H1 (cell line): ENCODE measurements around the gene COPZ2. TPM values are rescaled to one million over a fixed set of nuclear protein-coding genes. Genes with fewer than 3 reads are reported as not detected.

Experiments
- CTCF ChIA-PET: fragments of 300-600 bp; sonication (Branson Sonifier 250); formaldehyde crosslinking; loops from one replicate; lab custom pipeline; 2021; ENCODE audit not compliant: partially characterized antibody; lab: Charles Lee
- POLR2A ChIA-PET: fragments of 300-600 bp; sonication (Branson Sonifier 250); formaldehyde crosslinking; loops from one replicate; lab custom pipeline; 2021; ENCODE audit warnings: inconsistent platforms; ENCODE audit not compliant: partially characterized antibody; lab: Charles Lee
- DNase-seq, 2 experiments: peaks; one replicate each; pipeline versions ENCODE4 v3.0.0 to v3.0.0-alpha.2; 2010 to 2022; ENCODE audit warnings: low spot score in 2 of 2, low read depth in 1 of 2, mixed read lengths in 1 of 2
- FAIRE-seq: peaks from 2 replicates; lab custom pipeline; 2011; peaks lifted over from hg19 to GRCh38; lab: Jason Lieb, UNC
- H2AFZ ChIP-seq: 2 replicates; pipeline ENCODE4 v1.8.1; 2012; ENCODE audit warnings: low read length, inconsistent platforms
- H2AK5ac ChIP-seq: 2 replicates; pipeline ENCODE4 v1.6.1; 2013; ENCODE audit warnings: low read depth, low read length
- H2BK120ac ChIP-seq: replicated peaks from 2 replicates; pipeline ENCODE3; 2013; ENCODE audit warnings: low read depth, low read length, inconsistent platforms
- H2BK12ac ChIP-seq: 2 replicates; pipeline ENCODE4 v1.6.1; 2013; ENCODE audit warnings: low read depth, low read length
- H2BK15ac ChIP-seq: 2 replicates; pipeline ENCODE4 v1.6.1; 2013; ENCODE audit warnings: low read length
- H2BK20ac ChIP-seq: 2 replicates; pipeline ENCODE4 v1.6.1; 2013; ENCODE audit warnings: low read length
- H2BK5ac ChIP-seq: 2 replicates; pipeline ENCODE4 v1.6.1; 2013; ENCODE audit warnings: low read depth, low read length
- H3K14ac ChIP-seq: 2 replicates; pipeline ENCODE4 v1.6.1; 2013; ENCODE audit warnings: inconsistent platforms; ENCODE audit not compliant: insufficient read length
- H3K18ac ChIP-seq: 2 replicates; pipeline ENCODE4 v1.6.1; 2013; ENCODE audit warnings: low read length; ENCODE audit errors: extremely low read depth
- H3K23ac ChIP-seq: 2 replicates; pipeline ENCODE4 v1.6.1; 2013; ENCODE audit warnings: inconsistent platforms; ENCODE audit not compliant: insufficient read length
- H3K23me2 ChIP-seq: 2 replicates; pipeline ENCODE4 v1.6.1; 2013; ENCODE audit warnings: low read depth, low read length
- H3K27ac ChIP-seq: 2 replicates; pipeline ENCODE4 v1.6.1; 2011; ENCODE audit warnings: low read depth, low read length, inconsistent platforms
- H3K27me3 ChIP-seq, 4 experiments: replicated peaks in 1 of 4; 1 replicate in 1 of 4; 2 replicates in 3 of 4; pipeline versions ENCODE4 v1.6.1 to v1.8.1; 2011 to 2013; ENCODE audit warnings: low read length in 3 of 4, mild to moderate bottlenecking in 3 of 4, inconsistent platforms in 2 of 4, mixed read lengths in 2 of 4, moderate library complexity in 1 of 4; ENCODE audit not compliant: control insufficient read depth in 3 of 4, insufficient read depth in 3 of 4; ENCODE audit errors: extremely low read depth in 1 of 4
- H3K36me3 ChIP-seq, 4 experiments: 2 replicates each; pipeline versions ENCODE4 v1.6.1 to v1.8.1; 2011 to 2013; ENCODE audit warnings: mild to moderate bottlenecking in 4 of 4, low read length in 3 of 4, moderate library complexity in 2 of 4, control low read depth in 1 of 4, inconsistent platforms in 1 of 4; ENCODE audit not compliant: insufficient read depth in 4 of 4, control insufficient read depth in 2 of 4
- H3K4ac ChIP-seq: replicated peaks from 2 replicates; pipeline ENCODE3; 2013; ENCODE audit warnings: low read length, low read depth, mixed read lengths, inconsistent platforms; ENCODE audit not compliant: insufficient read length
- H3K4me1 ChIP-seq, 4 experiments: replicated peaks in 1 of 4; 1 replicate in 1 of 4; 2 replicates in 3 of 4; pipeline versions ENCODE4 v1.6.1 to v1.8.1; 2011 to 2013; ENCODE audit warnings: low read length in 3 of 4, inconsistent platforms in 2 of 4, mixed read lengths in 1 of 4; ENCODE audit not compliant: insufficient read depth in 4 of 4, control insufficient read depth in 3 of 4
- H3K4me2 ChIP-seq, 2 experiments: 2 replicates each; pipeline versions ENCODE4 v1.6.1 to v1.8.1; 2011 to 2013; ENCODE audit warnings: low read depth in 2 of 2, low read length in 2 of 2, control low read depth in 1 of 2, inconsistent platforms in 1 of 2, mild to moderate bottlenecking in 1 of 2; ENCODE audit not compliant: insufficient read depth in 1 of 2
- H3K4me3 ChIP-seq, 4 experiments: fragments of 200-600, 300-600 bp in 1 of 4; sonication (generic), shearing (Covaris generic), sonication (Bioruptor Twin) in 1 of 4; 2 replicates each; pipeline versions ENCODE4 v1.5.1 to v1.8.1; 2011 to 2016; ENCODE audit warnings: low read length in 4 of 4, low read depth in 3 of 4, control low read depth in 2 of 4, inconsistent platforms in 2 of 4, mild to moderate bottlenecking in 2 of 4, mixed read lengths in 1 of 4, moderate library complexity in 1 of 4; ENCODE audit not compliant: insufficient read depth in 2 of 4; ENCODE audit errors: extremely low read depth in 1 of 4
- H3K56ac ChIP-seq: replicated peaks from 2 replicates; pipeline ENCODE3; 2013; ENCODE audit warnings: low read depth, mild to moderate bottlenecking, mixed read lengths, low read length, inconsistent platforms; ENCODE audit not compliant: insufficient read length
- H3K79me1 ChIP-seq: 2 replicates; pipeline ENCODE4 v1.6.1; 2013; ENCODE audit warnings: low read depth, low read length, control low read depth
- H3K79me2 ChIP-seq, 2 experiments: 2 replicates each; pipeline versions ENCODE4 v1.6.1 to v1.8.1; 2012 to 2013; ENCODE audit warnings: low read length in 2 of 2, mild to moderate bottlenecking in 2 of 2, inconsistent platforms in 1 of 2; ENCODE audit not compliant: insufficient read depth in 2 of 2, control insufficient read depth in 1 of 2
- H3K9ac ChIP-seq, 4 experiments: replicated peaks in 1 of 4; 1 replicate in 1 of 4; 2 replicates in 3 of 4; pipeline versions ENCODE4 v1.6.1 to v1.8.1; 2011 to 2013; ENCODE audit warnings: low read depth in 3 of 4, low read length in 3 of 4, control low read depth in 2 of 4, mild to moderate bottlenecking in 2 of 4, moderate library complexity in 2 of 4, inconsistent platforms in 1 of 4; ENCODE audit errors: extremely low read depth in 1 of 4
- H3K9me3 ChIP-seq, 2 experiments: 2 replicates each; pipeline versions ENCODE4 v1.6.1 to v1.8.1; 2012 to 2013; ENCODE audit warnings: mild to moderate bottlenecking in 2 of 2, moderate library complexity in 2 of 2, control low read depth in 1 of 2, inconsistent platforms in 1 of 2, low read depth in 1 of 2, low read length in 1 of 2, mixed read lengths in 1 of 2; ENCODE audit not compliant: insufficient read depth in 2 of 2
- H4K20me1 ChIP-seq, 2 experiments: replicated peaks in 1 of 2; 2 replicates each; pipeline versions ENCODE3 to v1.8.1; 2011 to 2013; ENCODE audit warnings: inconsistent platforms in 2 of 2, low read length in 2 of 2, mild to moderate bottlenecking in 1 of 2; ENCODE audit not compliant: insufficient read depth in 2 of 2, control insufficient read depth in 1 of 2
- H4K5ac ChIP-seq: 2 replicates; pipeline ENCODE4 v1.6.1; 2013; ENCODE audit warnings: low read length, low read depth, mixed read lengths, inconsistent platforms; ENCODE audit not compliant: insufficient read length
- H4K8ac ChIP-seq: 2 replicates; pipeline ENCODE4 v1.8.0; 2013; ENCODE audit warnings: mild to moderate bottlenecking, moderate library complexity, low read length, inconsistent platforms; ENCODE audit not compliant: insufficient read depth; ENCODE audit errors: extremely low read depth
- H4K91ac ChIP-seq: replicated peaks from 2 replicates; pipeline ENCODE3; 2013; ENCODE audit warnings: low read length, mixed read lengths, inconsistent platforms; ENCODE audit not compliant: insufficient read length
- EGR1 ChIP-seq: IDR thresholded peaks from 2 replicates; pipeline ENCODE4 v1.6.1; 2011; ENCODE audit warnings: low read depth, low read length, borderline replicate concordance
- EZH2 ChIP-seq: fragments of 200-600 bp; sonication (generic); IDR thresholded peaks from 2 replicates; pipeline ENCODE4 v1.7.1; 2012; ENCODE audit warnings: low read depth, mild to moderate bottlenecking, moderate library complexity, low read length, inconsistent platforms; ENCODE audit not compliant: severe bottlenecking
- HDAC6 ChIP-seq: IDR thresholded peaks from one replicate; pipeline ENCODE4 v1.7.1; 2012; ENCODE audit warnings: low read depth, mild to moderate bottlenecking, inconsistent platforms, low read length, moderate library complexity
- SIRT6 ChIP-seq: IDR thresholded peaks from one replicate; pipeline ENCODE4 v1.7.1; 2012; ENCODE audit warnings: low read length, inconsistent platforms
- TAF1 ChIP-seq: IDR thresholded peaks from 2 replicates; pipeline ENCODE4 v1.6.1; 2011; ENCODE audit warnings: mild to moderate bottlenecking, low read depth, low read length
- TEAD4 ChIP-seq: IDR thresholded peaks from 2 replicates; pipeline ENCODE4 v1.6.1; 2012; ENCODE audit warnings: low read depth, low read length, inconsistent platforms, mixed read lengths
- WGBS, 2 experiments: shearing (Covaris generic) in 1 of 2; methylation state at CpG; one replicate each; pipeline versions ENCODE4 v1.1.6 to v1.1.7; 2013 to 2015; ENCODE audit warnings: low lambda C conversion rate in 2 of 2, mixed read lengths in 2 of 2, inconsistent platforms in 1 of 2, low coverage in 1 of 2, missing lambda C conversion rate in 1 of 2; ENCODE audit not compliant: insufficient replicate concordance in 2 of 2, insufficient coverage in 1 of 2, insufficient read length in 1 of 2; ENCODE audit errors: extremely low coverage in 1 of 2, missing lambda C conversion rate in 1 of 2; 5-methylcytosine and 5-hydroxymethylcytosine counted together
- polyA plus RNA-seq, 7 experiments: library from polyadenylated mRNA; depleted of rRNA in 3 of 7; stranded (reverse) in 5 of 7; unstranded in 2 of 7; fragments of >200 nt in 5 of 7; fragments of 200-250 nt in 2 of 7; gene quantifications; 1 replicate in 5 of 7; 2 replicates in 1 of 7; 4 replicates in 1 of 7; pipeline versions ENCODE4 v1.2.1 to v1.2.3, GENCODE V29; 2011 to 2013; ENCODE audit warnings: missing spikeins in 2 of 7, mixed read lengths in 2 of 7
- total RNA-seq: library from RNA; stranded (reverse); fragmentation: NEBNext Ultra II Directional; extraction: Animal tissue kit (Norgen Biotek cat#: 25700); gene quantifications from 2 replicates; pipeline ENCODE4 v1.2.1, GENCODE V29; 2021

COPZ2 gene
- total and polyA plus RNA-seq, 2 of the 8 experiments (the other 6 are each of a cell fraction or from before 2014, with no cell fraction given), result 0.24 TPM; not detected in 1

DNA sequence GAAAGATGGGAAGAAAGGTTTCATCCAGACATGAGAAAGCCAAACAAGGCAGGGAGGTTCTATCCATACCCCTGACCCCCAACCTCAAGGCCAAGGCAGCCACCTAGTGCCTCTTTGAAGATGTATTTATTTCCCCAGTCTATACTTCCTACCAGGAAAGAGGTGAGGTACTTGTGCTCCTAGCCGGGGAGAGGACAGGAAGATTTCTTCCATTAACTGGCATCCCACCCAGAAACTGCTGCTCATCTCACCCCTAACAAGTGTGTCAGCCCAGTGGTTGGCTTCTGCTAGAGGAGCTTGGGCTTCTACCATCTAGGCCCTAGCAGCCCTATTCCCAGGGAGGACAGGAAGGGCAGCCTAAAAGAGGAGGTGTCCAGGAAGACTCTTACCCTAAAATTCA, 8.9 kb downstream of the COPZ2 start:
- Histone ChIP-seq H3K56ac (no peak overlapping the region), H2BK5ac (no peak overlapping the region), H2AK5ac (no peak overlapping the region), H3K4me2 (no peak overlapping the region), H3K27me3 (peaks cover 2 to 23% (median 17%) of the 10 kb centered on the region in 4 experiments), H4K5ac (no peak overlapping the region), H3K79me1 (no peaks in the 10 kb centered on the region), H3K27ac (no peak overlapping the region), H3K9ac (no peak overlapping the region), H3K4me1 (peaks cover 0 to 21% (median 9%) of the 10 kb centered on the region in 4 experiments; a peak in 5 of 7 replicates), H3K23ac (no peak overlapping the region), H2BK15ac (no peak overlapping the region), H4K20me1 (no peaks in the 10 kb centered on the region), H3K9me3 (no peaks in the 10 kb centered on the region), H3K14ac (no peak overlapping the region), H3K79me2 (no peaks in the 10 kb centered on the region), H2BK120ac (no peak overlapping the region), H3K36me3 (no peaks in the 10 kb centered on the region), H3K23me2 (peaks cover 15% of the 10 kb centered on the region), H2BK12ac (no peak overlapping the region), H2AFZ (no peak overlapping the region), H4K8ac (no peak overlapping the region), H2BK20ac (no peak overlapping the region), H3K4me3 (no peak overlapping the region), H3K4ac (no peak overlapping the region), H3K18ac (no peak overlapping the region), H4K91ac (no peak overlapping the region)
- no peak for FAIRE-seq
- DNase-seq, result no peak
- TF ChIP-seq SIRT6, result no peak
- TF ChIP-seq EZH2, result no peak
- no peak for TF ChIP-seq EGR1
- no peak for TF ChIP-seq TAF1
- TF ChIP-seq HDAC6, result no peak
- no peak for TF ChIP-seq TEAD4
- CTCF ChIA-PET, result interaction anchor here (0.6 to 8.9 kb wide), 9 partner anchors 7 to 292 kb away, joined by 3 to 181 read pairs (median 49); partner anchors contain the start of gene NFE2L1
- 90% methylated on average over 1 of the region's 1 CpG; no CpG with 5 or more reads in 1 of the 2 experiments for WGBS, 2 experiments
- POLR2A ChIA-PET, result interaction anchor here (28.1 kb wide), 1 partner anchor 33 kb away, joined by 1227 read pairs; the partner anchor contains the start of gene NFE2L1
